Activated CD4-positive, alpha-beta T cell treated with anti-CD3 and anti-CD28 coated beads, Interleukin-2, amount 50 U/mL, for 1 hour (primary cell): ENCODE measurements around the gene FAM168B.
"Not testable (repeated sequence)": the region's sequence is repeated elsewhere in the genome, so short reads cannot be mapped to it uniquely, and the experiment has no call there.

Experiments
- DNase-seq: peaks from one replicate; pipeline ENCODE4 v3.0.0-alpha.2; 2020

FAM168B gene

GRCh38 chr2:131094463-131095281, 1.4 kb upstream of the FAM168B start:
- no peak for DNase-seq

- DNase-seq = no peak
Observed at GRCh38 chr2:131093696-131094462, 619 bp upstream of the FAM168B start.

- peak; percentile 9 for DNase-seq
Observed at GRCh38 chr2:131092458-131093005, 728 bp downstream of the FAM168B start.

- DNase-seq = no peak
Observed at GRCh38 chr2:131085646-131086045, 7.6 kb downstream of the FAM168B start.

- DNase-seq = no peak
Observed at GRCh38 chr2:131081190-131081589, 12.1 kb downstream of the FAM168B start.

- DNase-seq = not testable (repeated sequence)
Observed at GRCh38 chr2:131079931-131080330, 13.3 kb downstream of the FAM168B start.

DNA sequence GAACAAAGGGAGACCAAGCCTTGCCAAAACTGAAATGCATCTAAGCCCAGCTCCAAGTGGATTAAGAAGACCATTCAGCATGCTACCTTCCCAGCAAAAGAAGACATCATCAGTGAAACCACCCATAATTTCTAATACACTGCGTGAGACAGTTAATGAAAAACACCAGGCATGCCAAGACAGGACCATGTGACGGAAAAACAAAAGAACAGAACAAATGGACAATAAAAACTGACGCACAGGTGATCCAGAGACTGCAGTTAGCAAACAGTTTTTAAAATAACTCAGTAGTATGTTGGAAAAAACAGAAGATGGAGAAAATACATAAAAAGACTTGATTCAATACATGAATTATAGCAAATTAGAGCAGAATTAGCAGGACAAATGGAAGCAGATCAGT, 15.3 kb downstream of the FAM168B start:
- DNase-seq = no peak

DNA sequence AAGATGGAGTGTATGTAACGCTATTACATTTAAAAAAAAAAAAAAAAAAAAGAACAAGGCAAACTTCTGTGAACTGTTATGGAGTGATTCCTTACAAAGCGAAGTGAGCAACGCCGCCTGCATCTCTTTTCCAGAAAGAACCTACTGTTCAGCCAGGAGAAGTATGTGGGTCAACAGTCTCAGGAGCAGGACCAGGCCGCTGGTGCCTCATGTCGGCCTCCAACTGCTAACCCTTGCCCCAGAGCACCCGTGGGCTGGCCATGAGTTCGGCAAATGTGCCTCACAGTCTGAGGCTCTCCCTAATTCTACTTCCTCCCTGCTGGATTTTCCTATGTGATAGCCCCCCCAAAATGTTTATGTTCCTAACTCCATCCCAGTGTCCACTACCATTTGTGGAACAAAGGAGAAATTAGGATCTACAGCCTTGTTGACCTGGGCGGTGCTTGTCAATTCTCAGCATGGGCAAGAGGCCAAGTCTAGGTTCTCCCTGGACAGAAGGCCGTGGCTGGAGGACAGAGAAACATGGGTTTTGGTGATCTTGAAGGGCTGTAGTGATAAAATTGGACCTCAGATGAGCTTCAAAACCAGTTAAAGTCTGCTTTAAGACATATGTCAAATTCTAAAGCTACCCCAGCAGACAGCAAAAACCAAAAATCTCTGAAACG, 15.9 kb downstream of the FAM168B start:
- DNase-seq = no peak

GRCh38 chr2:131076707-131077106, 16.6 kb downstream of the FAM168B start:
- DNase-seq = no peak

GRCh38 chr2:131075578-131075977, 17.7 kb downstream of the FAM168B start:
- DNase-seq = not testable (repeated sequence)

GRCh38 chr2:131068172-131068571, 25.1 kb downstream of the FAM168B start:
- DNase-seq = not testable (repeated sequence)

- DNase-seq = no peak
Observed at GRCh38 chr2:131067465-131068125, 25.7 kb downstream of the FAM168B start.

DNA sequence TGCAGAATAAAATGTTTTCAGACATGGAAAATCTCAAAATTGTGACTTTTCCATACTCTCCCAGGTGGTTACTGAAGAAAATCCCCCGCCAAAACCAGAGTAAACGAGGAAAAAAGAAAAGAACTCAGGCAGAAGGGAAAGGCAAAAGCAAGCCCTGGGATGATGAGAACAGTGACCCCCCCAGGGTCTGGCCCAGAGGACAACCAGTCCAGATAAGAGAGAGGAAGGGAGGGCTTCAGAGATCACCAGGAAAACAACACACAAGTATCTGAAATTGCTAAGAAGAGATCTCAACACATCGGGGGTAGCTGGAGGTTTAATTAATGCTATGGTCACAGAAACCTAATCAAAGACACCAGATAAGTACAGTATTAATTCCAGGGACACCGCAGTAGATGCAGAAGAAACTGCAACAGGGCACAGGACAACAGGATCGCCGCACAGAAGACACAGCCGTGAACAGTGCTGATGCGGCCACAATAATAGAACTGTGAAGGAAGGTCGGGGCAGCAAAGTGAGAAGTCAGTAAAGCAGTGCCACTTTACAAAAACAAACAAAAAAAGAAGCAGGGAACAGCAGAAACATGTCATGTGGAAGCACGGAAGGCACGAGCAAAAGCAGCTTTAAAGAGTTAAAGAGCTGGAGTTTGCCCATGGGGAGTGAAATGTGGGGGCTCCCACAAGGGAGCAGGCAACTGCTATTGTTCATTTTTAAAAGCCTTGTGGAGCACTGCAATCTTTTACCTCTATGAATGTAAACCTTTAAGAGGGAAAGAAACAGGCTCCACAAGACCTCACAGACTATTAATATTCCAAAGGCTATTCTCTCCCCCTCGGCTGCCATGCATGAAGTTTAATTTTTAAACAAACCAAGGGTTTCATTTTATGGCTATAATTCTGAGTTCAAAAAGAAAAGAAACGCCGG, 28.4 kb downstream of the FAM168B start:
- DNase-seq = no peak

DNA sequence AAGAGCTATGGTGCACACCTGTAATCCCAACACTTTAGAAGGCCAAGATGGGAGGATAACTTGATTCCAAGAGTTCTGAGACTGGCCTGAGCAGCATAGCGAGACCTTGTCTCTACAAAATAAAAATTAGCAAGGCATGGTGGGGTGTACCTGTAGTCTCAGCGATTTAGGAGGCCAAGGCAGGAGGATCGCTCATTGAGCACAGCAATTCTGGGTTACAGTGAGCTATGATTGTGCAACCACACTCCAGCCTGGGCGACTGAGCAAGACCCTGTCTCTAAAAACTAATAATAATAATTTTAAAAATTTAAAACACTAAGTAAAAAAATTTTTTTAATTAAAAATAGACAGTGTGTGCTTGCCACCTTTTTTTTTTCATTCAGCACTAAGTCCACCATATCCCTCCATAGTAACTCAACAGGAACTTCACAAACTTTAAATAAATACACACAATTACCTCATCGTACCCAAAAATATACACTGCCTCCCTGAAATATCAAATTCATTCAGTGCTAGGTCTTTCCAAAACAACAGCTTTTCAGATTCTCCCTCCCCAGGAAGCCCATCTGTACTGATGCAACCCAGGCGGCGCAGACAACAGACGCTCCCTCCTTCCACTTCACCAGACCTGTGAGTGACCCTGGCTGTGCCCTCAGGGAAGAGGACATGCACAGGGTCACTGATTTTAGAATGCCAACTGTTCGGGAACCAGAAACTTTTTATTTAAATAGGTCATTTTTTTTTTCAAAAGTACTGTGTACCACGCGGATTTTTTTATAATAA, 29.6 kb downstream of the FAM168B start:
- no peak for DNase-seq

GRCh38 chr2:131058920-131059319, 34.3 kb downstream of the FAM168B start:
- DNase-seq = no peak

DNA sequence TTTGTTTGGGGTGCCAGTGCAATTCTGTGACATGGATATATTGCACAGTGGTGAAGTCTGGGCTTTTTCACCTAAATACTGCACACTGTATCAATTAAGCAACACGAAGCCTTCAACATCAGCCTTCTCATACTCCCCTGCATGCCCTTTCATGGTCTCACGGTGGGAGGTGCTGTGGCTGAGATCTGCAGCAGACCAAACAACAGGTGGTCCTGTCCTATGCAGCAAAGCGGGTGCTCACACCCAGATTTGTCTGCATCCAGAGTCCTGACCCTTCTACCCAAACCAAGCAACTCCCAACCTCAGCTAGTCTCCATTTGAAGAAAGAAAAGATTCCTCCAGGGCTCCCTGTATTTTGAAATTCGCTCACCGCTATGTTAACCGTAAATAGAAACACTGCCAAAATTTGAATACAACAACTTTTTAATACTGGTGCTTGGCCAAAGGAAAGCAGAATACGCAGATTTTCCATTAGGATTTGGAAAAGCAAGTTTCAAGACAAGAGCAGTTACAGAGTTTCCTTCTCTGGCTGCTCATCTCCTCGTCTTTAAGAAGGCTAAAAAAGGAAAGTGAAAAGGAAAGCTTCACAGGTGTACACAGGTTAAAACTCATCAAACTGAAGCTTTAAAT, 34.9 kb downstream of the FAM168B start:
- no peak for DNase-seq

DNA sequence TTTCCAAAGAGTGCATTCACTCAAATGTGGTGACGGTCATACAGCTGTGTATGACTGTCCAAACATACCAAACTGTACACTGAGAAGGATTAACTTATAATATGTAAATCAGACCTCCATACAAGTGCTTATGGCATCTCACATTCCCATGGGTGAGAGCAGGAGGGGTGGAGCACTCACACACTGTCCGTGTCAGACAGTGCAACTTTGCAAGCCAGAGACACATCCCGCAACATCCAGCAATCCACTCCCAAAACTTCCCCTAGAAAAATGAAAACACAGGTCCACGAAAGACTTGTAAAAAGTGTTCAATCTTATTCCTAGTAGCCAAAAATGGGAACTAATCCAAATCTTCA, 36.4 kb downstream of the FAM168B start:
- no peak for DNase-seq

- DNase-seq = no peak
Observed at GRCh38 chr2:131056204-131056931, 36.9 kb downstream of the FAM168B start.
